ENCODE data around the gene UBAP1.

The UBAP1 gene

DNA sequence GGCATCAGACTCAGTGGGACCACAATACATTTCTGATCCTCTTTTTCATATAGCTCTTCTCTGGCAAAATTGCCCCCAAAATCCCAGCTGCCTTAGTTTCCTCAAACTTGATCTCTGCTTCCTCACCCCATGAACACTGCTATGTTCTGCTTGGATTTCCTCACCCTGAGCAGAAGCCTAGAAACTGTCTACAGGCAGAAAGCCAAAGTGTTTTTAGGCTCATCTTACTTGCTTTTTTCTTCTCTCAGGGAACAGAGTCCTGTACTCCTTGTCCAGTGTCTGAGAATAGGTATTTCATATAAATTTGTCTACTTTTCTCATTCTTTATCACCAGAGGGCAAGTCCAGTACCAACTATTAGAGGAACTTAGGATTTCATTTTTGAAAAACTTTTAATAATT lies 21.5 kb upstream of the UBAP1 start:
- Mint-ChIP-seq H3K27me3 (ENCODE audit: low read depth, poor library complexity) (peaks cover 6% of the 10 kb centered on the region), H3K36me3 (ENCODE audit: low read depth) (no peaks in the 10 kb centered on the region), H3K27ac (peak overlapping the region; percentile 71), H3K4me1 (peaks cover 34% of the 10 kb centered on the region), H3K4me3 (no peak overlapping the region), H3K9me3 (no peaks in the 10 kb centered on the region)
- DNase-seq: no peak
- no peak for TF ChIP-seq CTCF (IDR thresholded peaks at IDR 0.05)

- H3K27me3 Mint-ChIP-seq (ENCODE audit: low read depth, poor library complexity): peaks cover 7% of the 10 kb centered on the region
- peaks cover 34% of the 10 kb centered on the region for H3K4me1 Mint-ChIP-seq
- no peak for DNase-seq
- no peak overlapping the region for H3K4me3 Mint-ChIP-seq
- no peak for TF ChIP-seq CTCF (IDR thresholded peaks at IDR 0.05)
- H3K27ac Mint-ChIP-seq: no peak overlapping the region
- no peaks in the 10 kb centered on the region for H3K36me3 Mint-ChIP-seq (ENCODE audit: low read depth)
- no peaks in the 10 kb centered on the region for H3K9me3 Mint-ChIP-seq
These were observed 20.9 kb upstream of the UBAP1 start for GRCh38 chr9:34157898-34158297.

- Mint-ChIP-seq H3K27ac (no peak overlapping the region), H3K4me1 (peaks cover 31% of the 10 kb centered on the region), H3K36me3 (ENCODE audit: low read depth) (no peaks in the 10 kb centered on the region), H3K27me3 (ENCODE audit: low read depth, poor library complexity) (peaks cover 7% of the 10 kb centered on the region), H3K4me3 (no peak overlapping the region), H3K9me3 (no peaks in the 10 kb centered on the region)
- TF ChIP-seq CTCF (IDR thresholded peaks at IDR 0.05): no peak
- DNase-seq: no peak
These were observed 20.4 kb upstream of the UBAP1 start for GRCh38 chr9:34158362-34158869.

GRCh38 chr9:34163434-34163833 lies 15.4 kb upstream of the UBAP1 start:
- Mint-ChIP-seq H3K27ac (no peak overlapping the region), H3K4me1 (peaks cover 3% of the 10 kb centered on the region), H3K4me3 (no peak overlapping the region), H3K9me3 (no peaks in the 10 kb centered on the region), H3K27me3 (ENCODE audit: low read depth, poor library complexity) (peaks cover 6% of the 10 kb centered on the region), H3K36me3 (ENCODE audit: low read depth) (no peaks in the 10 kb centered on the region)
- no peak for TF ChIP-seq CTCF (IDR thresholded peaks at IDR 0.05)
- no peak for DNase-seq

DNA sequence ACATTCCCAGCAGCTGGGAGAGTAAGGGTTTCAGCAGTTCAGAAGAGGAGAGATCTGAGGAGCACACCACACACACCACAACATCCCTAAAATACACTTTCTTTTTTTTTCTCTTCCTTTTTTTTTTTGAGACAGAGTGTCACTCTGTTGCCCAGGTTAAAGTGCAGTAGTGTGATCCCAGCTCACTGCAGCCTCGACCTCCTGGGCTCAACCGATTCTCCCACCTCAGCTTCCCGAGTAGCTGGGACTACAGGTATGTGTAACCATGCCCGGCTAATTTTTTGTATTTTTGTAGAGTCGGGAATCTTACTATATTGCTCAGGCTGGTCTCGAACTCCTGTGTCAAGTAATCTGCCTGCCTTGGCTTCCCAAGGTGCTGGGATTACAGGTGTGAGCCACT lies 9.7 kb upstream of the UBAP1 start:
- no peak overlapping the region for H3K4me3 Mint-ChIP-seq
- TF ChIP-seq CTCF (IDR thresholded peaks at IDR 0.05): no peak
- H3K27me3 Mint-ChIP-seq (ENCODE audit: low read depth, poor library complexity): peaks cover 7% of the 10 kb centered on the region
- no peak overlapping the region for H3K27ac Mint-ChIP-seq
- H3K4me1 Mint-ChIP-seq: no peaks in the 10 kb centered on the region
- no peaks in the 10 kb centered on the region for H3K9me3 Mint-ChIP-seq
- H3K36me3 Mint-ChIP-seq (ENCODE audit: low read depth): no peaks in the 10 kb centered on the region
- no peak for DNase-seq

GRCh38 chr9:34170237-34170991 lies 8.4 kb upstream of the UBAP1 start:
- Mint-ChIP-seq H3K36me3 (ENCODE audit: low read depth) (no peaks in the 10 kb centered on the region), H3K4me3 (no peak overlapping the region), H3K9me3 (no peaks in the 10 kb centered on the region), H3K27me3 (ENCODE audit: low read depth, poor library complexity) (peaks cover 4% of the 10 kb centered on the region), H3K27ac (peak overlapping the region; percentile 47), H3K4me1 (no peaks in the 10 kb centered on the region)
- no peak for DNase-seq
- TF ChIP-seq CTCF (IDR thresholded peaks at IDR 0.05): no peak

All from nephron progenitor cell (in vitro differentiated cells).